Endodermal cell (in vitro differentiated cells): ENCODE results near the gene GCHFR. TPM values are rescaled to one million over a fixed set of nuclear protein-coding genes. Genes with fewer than 3 reads are reported as not detected.

Experiments
- DNase-seq: peaks from one replicate; pipeline ENCODE4 v3.0.0-alpha.2; 2017
- H3K27ac ChIP-seq: 2 replicates; pipeline ENCODE4 v1.5.1; 2013; ENCODE audit warnings: mild to moderate bottlenecking, low read depth, low read length, moderate library complexity
- H3K27me3 ChIP-seq: 2 replicates; pipeline ENCODE4 v1.6.1; 2013; ENCODE audit warnings: mild to moderate bottlenecking, low read length, moderate library complexity; ENCODE audit not compliant: insufficient read depth, control insufficient read depth, poor library complexity, severe bottlenecking
- H3K36me3 ChIP-seq: 2 replicates; pipeline ENCODE4 v1.7.0; 2013; ENCODE audit warnings: mild to moderate bottlenecking, low read length, moderate library complexity; ENCODE audit not compliant: control insufficient read depth, insufficient read depth
- H3K4me1 ChIP-seq: one replicate; pipeline ENCODE4 v1.7.0; 2013; ENCODE audit warnings: low read length; ENCODE audit not compliant: control insufficient read depth, insufficient read depth
- H3K4me3 ChIP-seq: 2 replicates; pipeline ENCODE4 v1.5.1; 2013; ENCODE audit warnings: mild to moderate bottlenecking, low read length, moderate library complexity
- H3K9ac ChIP-seq: 2 replicates; pipeline ENCODE4 v1.6.1; 2013; ENCODE audit warnings: mild to moderate bottlenecking, low read length, moderate library complexity; ENCODE audit not compliant: poor library complexity, severe bottlenecking; ENCODE audit errors: extremely low read depth
- H3K9me3 ChIP-seq: 2 replicates; pipeline ENCODE4 v1.6.1; 2013; ENCODE audit warnings: mild to moderate bottlenecking, low read length, moderate library complexity; ENCODE audit not compliant: control insufficient read depth
- H3K27ac Mint-ChIP-seq: 2 replicates; pipeline ENCODE4 v1.8.0; 2020; ENCODE audit warnings: mixed read lengths
- H3K27me3 Mint-ChIP-seq: 2 replicates; pipeline ENCODE4 v1.8.0; 2021; ENCODE audit warnings: mild to moderate bottlenecking, mixed read lengths; ENCODE audit not compliant: insufficient read depth
- H3K36me3 Mint-ChIP-seq: 2 replicates; pipeline ENCODE4 v1.8.0; 2020; ENCODE audit warnings: low read depth, mixed read lengths
- H3K4me1 Mint-ChIP-seq: 2 replicates; pipeline ENCODE4 v1.8.0; 2020; ENCODE audit warnings: mixed read lengths
- H3K4me3 Mint-ChIP-seq: 2 replicates; pipeline ENCODE4 v1.8.0; 2020; ENCODE audit warnings: mild to moderate bottlenecking, moderate library complexity, mixed read lengths
- H3K9me3 Mint-ChIP-seq: 2 replicates; pipeline ENCODE4 v1.8.0; 2020; ENCODE audit warnings: mild to moderate bottlenecking, mixed read lengths
- CTCF ChIP-seq: fragments of 200-600 bp; sonication (generic); conservative IDR thresholded peaks from 2 replicates; pipeline ENCODE4 v1.5.0; 2021; ENCODE audit warnings: antibody characterized with exemption, mild to moderate bottlenecking
- WGBS, 2 experiments: methylation state at CpG; one replicate each; pipeline versions ENCODE4 v1.1.5 to v1.1.7; 2013; ENCODE audit warnings: missing lambda C conversion rate in 2 of 2, mixed read lengths in 1 of 2; ENCODE audit not compliant: insufficient coverage in 1 of 2, insufficient read length in 1 of 2; 5-methylcytosine and 5-hydroxymethylcytosine counted together
- total RNA-seq, 2 donors: library from RNA; stranded (reverse); fragmentation: NEBNext Ultra II Directional in 1 of 2; extraction: Animal tissue kit (Norgen Biotek cat#: 25700) in 1 of 2; gene quantifications; 2 replicates in 1 of 2; 3 replicates in 1 of 2; pipeline ENCODE4 v1.2.1, GENCODE V29; 2021

The GCHFR gene
- total RNA-seq, 2 donors from 2014 or later: 33.6 to 47.1 TPM

GRCh38 chr15:40807888-40808461 lies 44.1 kb downstream of the GCHFR start:
- Mint-ChIP-seq H3K27me3 (no peaks in the 10 kb centered on the region), H3K36me3 (peaks cover 9% of the 10 kb centered on the region), H3K27ac (peak overlapping the region; percentile 84), H3K4me3 (peak overlapping the region; percentile 92), H3K9me3 (no peaks in the 10 kb centered on the region), H3K4me1 (peaks cover 10% of the 10 kb centered on the region)
- Histone ChIP-seq H3K9me3 (no peaks in the 10 kb centered on the region), H3K36me3 (no peaks in the 10 kb centered on the region), H3K27me3 (no peaks in the 10 kb centered on the region), H3K4me1 (no peaks in the 10 kb centered on the region), H3K27ac (no peak overlapping the region), H3K9ac (peak overlapping the region; percentile 48), H3K4me3 (peak overlapping the region; percentile 99)
- WGBS, 2 experiments: 59 to 64% methylated on average over 14 to 19 of the region's 19 CpGs
- no peak for DNase-seq
- TF ChIP-seq CTCF: no peak

- no peak overlapping the region for H3K27ac Mint-ChIP-seq
- Histone ChIP-seq H3K27me3 (no peaks in the 10 kb centered on the region), H3K9me3 (no peaks in the 10 kb centered on the region), H3K36me3 (no peaks in the 10 kb centered on the region), H3K27ac (no peak overlapping the region), H3K4me3 (no peak overlapping the region), H3K9ac (no peak overlapping the region), H3K4me1 (no peaks in the 10 kb centered on the region)
- 86 to 93% methylated on average over 3 to 8 of the region's 8 CpGs for WGBS, 2 experiments
- peak overlapping the region; percentile 92 for H3K4me3 Mint-ChIP-seq
- H3K9me3 Mint-ChIP-seq: no peaks in the 10 kb centered on the region
- H3K36me3 Mint-ChIP-seq: peaks cover 13% of the 10 kb centered on the region
- no peak for TF ChIP-seq CTCF
- H3K27me3 Mint-ChIP-seq: no peaks in the 10 kb centered on the region
- peaks cover 10% of the 10 kb centered on the region for H3K4me1 Mint-ChIP-seq
- no peak for DNase-seq
Observed at GRCh38 chr15:40808861-40809450, 45.1 kb downstream of the GCHFR start.

- H3K4me3 ChIP-seq: no peak overlapping the region
- H3K9ac ChIP-seq: no peak overlapping the region
- 96 to 100% methylated on average over 7 to 12 of the region's 12 CpGs for WGBS, 2 experiments
- Mint-ChIP-seq H3K36me3 (peaks cover 23% of the 10 kb centered on the region), H3K4me1 (peaks cover 4% of the 10 kb centered on the region), H3K4me3 (no peak overlapping the region), H3K27me3 (no peaks in the 10 kb centered on the region), H3K9me3 (no peaks in the 10 kb centered on the region), H3K27ac (peak overlapping the region; percentile 58)
- no peak for DNase-seq
- H3K9me3 ChIP-seq: no peaks in the 10 kb centered on the region
- no peaks in the 10 kb centered on the region for H3K36me3 ChIP-seq
- TF ChIP-seq CTCF: no peak
- H3K4me1 ChIP-seq: no peaks in the 10 kb centered on the region
- H3K27ac ChIP-seq: no peak overlapping the region
- no peaks in the 10 kb centered on the region for H3K27me3 ChIP-seq
Observed at GRCh38 chr15:40812721-40813425, 49.0 kb downstream of the GCHFR start.
